ENCODE measurements around the gene SUSD1.
A peak's percentile ranks its signal among the peaks of the same experiment; 100 is the strongest.

SUSD1 gene

GRCh38 chr9:112093870-112094216 lies 81.3 kb downstream of the SUSD1 start:
- no peaks in the 10 kb centered on the region for H3K27me3 ChIP-seq (ENCODE audit: insufficient read depth, low read length, poor library complexity, severe bottlenecking)
- H3K4me2 ChIP-seq (ENCODE audit: low read depth, low read length, poor library complexity, severe bottlenecking): peak overlapping the region; percentile 63
- peak overlapping the region; percentile 49 for H3K9ac ChIP-seq (ENCODE audit: low read depth, low read length, poor library complexity, severe bottlenecking)
- H2AFZ ChIP-seq (ENCODE audit: low read length): peak overlapping the region; percentile 66; the same call in 1 of the 2 replicates
- no peaks in the 10 kb centered on the region for H3K9me2 ChIP-seq (replicated peaks; ENCODE audit: low read depth, low read length)
- H3K9me3 ChIP-seq (ENCODE audit: insufficient read depth, low read depth, low read length): no peaks in the 10 kb centered on the region
- H3K4me3 ChIP-seq (ENCODE audit: low read length, poor library complexity, severe bottlenecking): peak overlapping the region; percentile 43
- TF ChIP-seq EZH2phosphoT487 (IDR thresholded peaks at IDR 0.05; ENCODE audit: borderline replicate concordance): no peak
- TF ChIP-seq, protein P1, sequence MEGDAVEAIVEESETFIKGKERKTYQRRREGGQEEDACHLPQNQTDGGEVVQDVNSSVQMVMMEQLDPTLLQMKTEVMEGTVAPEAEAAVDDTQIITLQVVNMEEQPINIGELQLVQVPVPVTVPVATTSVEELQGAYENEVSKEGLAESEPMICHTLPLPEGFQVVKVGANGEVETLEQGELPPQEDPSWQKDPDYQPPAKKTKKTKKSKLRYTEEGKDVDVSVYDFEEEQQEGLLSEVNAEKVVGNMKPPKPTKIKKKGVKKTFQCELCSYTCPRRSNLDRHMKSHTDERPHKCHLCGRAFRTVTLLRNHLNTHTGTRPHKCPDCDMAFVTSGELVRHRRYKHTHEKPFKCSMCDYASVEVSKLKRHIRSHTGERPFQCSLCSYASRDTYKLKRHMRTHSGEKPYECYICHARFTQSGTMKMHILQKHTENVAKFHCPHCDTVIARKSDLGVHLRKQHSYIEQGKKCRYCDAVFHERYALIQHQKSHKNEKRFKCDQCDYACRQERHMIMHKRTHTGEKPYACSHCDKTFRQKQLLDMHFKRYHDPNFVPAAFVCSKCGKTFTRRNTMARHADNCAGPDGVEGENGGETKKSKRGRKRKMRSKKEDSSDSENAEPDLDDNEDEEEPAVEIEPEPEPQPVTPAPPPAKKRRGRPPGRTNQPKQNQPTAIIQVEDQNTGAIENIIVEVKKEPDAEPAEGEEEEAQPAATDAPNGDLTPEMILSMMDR (conservative IDR thresholded peaks at IDR 0.05; ENCODE audit: low read length): no peak
- H3K79me2 ChIP-seq (ENCODE audit: insufficient read depth, low read length): no peaks in the 10 kb centered on the region
- H3K36me3 ChIP-seq (ENCODE audit: insufficient read depth, low read length): peaks cover 4% of the 10 kb centered on the region; the same call in 1 of the 2 replicates
- peaks cover 15% of the 10 kb centered on the region for H3K4me1 ChIP-seq (ENCODE audit: insufficient read depth, low read length, poor library complexity, severe bottlenecking)
- no peaks in the 10 kb centered on the region for H4K20me1 ChIP-seq (ENCODE audit: insufficient read depth, low read length, poor library complexity, severe bottlenecking)
- H3F3A ChIP-seq (ENCODE audit: low read depth): no peaks in the 10 kb centered on the region

- no peaks in the 10 kb centered on the region for H3F3A ChIP-seq (ENCODE audit: low read depth)
- H3K4me1 ChIP-seq (ENCODE audit: insufficient read depth, low read length, poor library complexity, severe bottlenecking): peaks cover 15% of the 10 kb centered on the region
- H4K20me1 ChIP-seq (ENCODE audit: insufficient read depth, low read length, poor library complexity, severe bottlenecking): no peaks in the 10 kb centered on the region
- peaks cover 2% of the 10 kb centered on the region; the same call in 1 of the 2 replicates for H3K36me3 ChIP-seq (ENCODE audit: insufficient read depth, low read length)
- H3K79me2 ChIP-seq (ENCODE audit: insufficient read depth, low read length): no peaks in the 10 kb centered on the region
- no peaks in the 10 kb centered on the region for H3K27me3 ChIP-seq (ENCODE audit: insufficient read depth, low read length, poor library complexity, severe bottlenecking)
- H3K4me3 ChIP-seq (ENCODE audit: low read length, poor library complexity, severe bottlenecking): peak overlapping the region; percentile 43
- peak overlapping the region; percentile 49 for H3K9ac ChIP-seq (ENCODE audit: low read depth, low read length, poor library complexity, severe bottlenecking)
- peak overlapping the region; percentile 63 for H3K4me2 ChIP-seq (ENCODE audit: low read depth, low read length, poor library complexity, severe bottlenecking)
- no peaks in the 10 kb centered on the region for H3K9me3 ChIP-seq (ENCODE audit: insufficient read depth, low read depth, low read length)
- TF ChIP-seq, protein P1 (conservative IDR thresholded peaks at IDR 0.05; ENCODE audit: low read length): no peak
- no peak for TF ChIP-seq EZH2phosphoT487 (IDR thresholded peaks at IDR 0.05; ENCODE audit: borderline replicate concordance)
- no peaks in the 10 kb centered on the region for H3K9me2 ChIP-seq (replicated peaks; ENCODE audit: low read depth, low read length)
- peak overlapping the region; percentile 66; the same call in 1 of the 2 replicates for H2AFZ ChIP-seq (ENCODE audit: low read length)
Observed at GRCh38 chr9:112093147-112093869, 81.8 kb downstream of the SUSD1 start.

GRCh38 chr9:112091810-112092209 lies 83.3 kb downstream of the SUSD1 start:
- no peaks in the 10 kb centered on the region; the same call in 1 of the 2 replicates for H3K36me3 ChIP-seq (ENCODE audit: insufficient read depth, low read length)
- no peak overlapping the region for H3K4me3 ChIP-seq (ENCODE audit: low read length, poor library complexity, severe bottlenecking)
- H3K9me2 ChIP-seq (replicated peaks; ENCODE audit: low read depth, low read length): no peaks in the 10 kb centered on the region
- H3K9ac ChIP-seq (ENCODE audit: low read depth, low read length, poor library complexity, severe bottlenecking): no peak overlapping the region
- H3F3A ChIP-seq (ENCODE audit: low read depth): no peaks in the 10 kb centered on the region
- H3K9me3 ChIP-seq (ENCODE audit: insufficient read depth, low read depth, low read length): no peaks in the 10 kb centered on the region
- no peaks in the 10 kb centered on the region for H4K20me1 ChIP-seq (ENCODE audit: insufficient read depth, low read length, poor library complexity, severe bottlenecking)
- peaks cover 12% of the 10 kb centered on the region for H3K4me1 ChIP-seq (ENCODE audit: insufficient read depth, low read length, poor library complexity, severe bottlenecking)
- H3K79me2 ChIP-seq (ENCODE audit: insufficient read depth, low read length): no peaks in the 10 kb centered on the region
- no peak for TF ChIP-seq EZH2phosphoT487 (IDR thresholded peaks at IDR 0.05; ENCODE audit: borderline replicate concordance)
- TF ChIP-seq, protein P1 (conservative IDR thresholded peaks at IDR 0.05; ENCODE audit: low read length): peak; percentile 61
- no peak overlapping the region for H3K4me2 ChIP-seq (ENCODE audit: low read depth, low read length, poor library complexity, severe bottlenecking)
- no peaks in the 10 kb centered on the region for H3K27me3 ChIP-seq (ENCODE audit: insufficient read depth, low read length, poor library complexity, severe bottlenecking)
- no peak overlapping the region for H2AFZ ChIP-seq (ENCODE audit: low read length)

Measured in Loucy (cell line).